HG02610 (cell line): ENCODE data around the gene ZNF491.
"Not testable (repeated sequence)": the region's sequence is repeated elsewhere in the genome, so short reads cannot be mapped to it uniquely, and the experiment has no call there.

Source experiments
- ATAC-seq: cut with Tn5 transposase; IDR thresholded peaks from one replicate; pipeline ENCODE4 v1.9.1; 2021; ENCODE audit warnings: mild to moderate bottlenecking, moderate library complexity; ENCODE audit not compliant: unreplicated experiment

The ZNF491 gene

DNA sequence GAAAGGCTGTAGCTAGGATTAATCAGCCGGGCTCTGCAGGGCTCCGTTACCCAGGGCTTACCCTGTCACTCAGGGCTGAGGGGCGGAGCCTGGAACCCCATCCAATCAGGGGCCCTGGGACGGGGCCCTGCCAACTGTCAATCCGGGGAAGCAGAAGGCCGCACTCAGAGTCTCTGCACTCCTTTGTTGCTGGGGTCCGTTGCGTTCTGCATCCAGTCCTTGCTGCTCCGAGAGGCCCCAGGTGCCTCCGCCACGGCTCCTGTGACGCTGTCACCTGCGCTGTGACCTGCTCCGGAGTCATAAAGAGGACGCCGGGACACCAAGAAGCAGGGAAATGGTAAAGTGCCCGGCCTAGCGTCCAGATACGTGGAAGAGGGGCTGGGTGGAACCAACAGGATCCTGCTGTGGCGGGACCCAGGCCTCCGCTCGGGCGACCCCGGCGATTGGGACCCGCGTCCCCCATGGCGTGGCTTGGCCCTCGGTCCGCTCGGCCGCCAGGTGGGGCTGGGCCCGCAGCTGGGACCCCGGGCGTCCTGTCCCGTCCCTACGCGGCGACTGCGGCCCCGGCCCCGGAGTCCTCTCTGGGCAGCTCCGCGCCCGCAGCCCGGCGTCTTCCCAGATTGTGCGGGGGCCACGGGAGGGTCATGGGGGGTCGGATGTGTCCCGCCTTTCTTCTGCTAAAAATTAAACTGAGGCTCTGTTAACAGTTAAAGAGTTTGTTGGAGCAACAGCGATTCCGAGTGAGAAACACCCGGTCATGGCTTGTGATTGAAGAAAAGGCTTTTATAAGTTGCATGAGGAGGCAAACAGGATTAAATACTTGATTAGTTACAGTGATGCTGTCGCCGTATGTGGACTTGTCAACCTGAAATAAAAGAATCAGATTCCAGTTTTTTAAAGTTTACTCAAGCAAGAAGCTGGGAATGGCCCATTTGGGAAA is at the start of gene ZNF491:
Gene ZNF491 (plus strand): TSS at position 133 of the 940 bp plus-strand sequence. CDS start 7,431 bp downstream, outside the sequence.
- peak; percentile 97 for ATAC-seq

DNA sequence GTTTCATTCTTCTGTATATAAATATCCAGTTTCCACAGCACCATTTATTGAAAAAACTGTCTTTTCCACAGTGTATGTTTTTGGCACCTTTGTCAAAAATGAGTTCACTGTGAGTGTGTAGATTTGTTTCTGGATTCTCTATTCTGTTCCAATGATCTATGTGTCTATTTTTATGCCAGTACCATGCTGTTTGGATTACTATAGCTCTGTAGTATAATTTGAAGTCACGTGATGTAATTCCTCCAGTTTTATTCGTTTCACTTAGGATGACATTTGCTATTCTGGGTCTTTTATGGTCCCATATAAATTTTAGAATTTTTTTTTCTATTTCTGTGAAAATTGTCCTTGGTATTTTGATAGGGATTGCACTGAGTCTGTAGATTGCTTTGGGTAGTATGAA is 48.6 kb upstream of the ZNF491 start:
- no peak for ATAC-seq

DNA sequence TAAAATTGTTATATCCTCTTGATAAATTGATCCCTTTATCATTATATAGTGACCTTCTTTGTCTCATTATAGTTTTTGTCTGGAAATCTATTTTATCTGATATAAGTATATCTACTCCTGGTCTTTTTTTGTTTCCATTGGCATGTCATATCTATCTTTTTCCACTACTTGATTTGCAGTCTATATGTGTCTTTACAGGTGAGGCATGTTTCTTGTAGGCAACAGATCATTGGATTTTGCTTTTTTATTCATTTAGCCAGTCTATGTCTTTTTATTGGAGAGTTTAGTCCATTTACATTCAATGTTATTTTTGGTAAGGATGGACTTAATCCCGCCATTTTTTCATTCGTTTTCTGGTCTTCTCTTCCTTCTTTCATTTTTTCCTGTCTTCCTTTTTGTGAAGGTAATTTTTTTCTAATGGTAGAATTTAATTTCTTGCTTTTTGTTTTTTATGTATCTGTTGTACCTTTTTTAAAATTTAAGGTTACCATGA is 46.0 kb upstream of the ZNF491 start:
- ATAC-seq, result no peak

DNA sequence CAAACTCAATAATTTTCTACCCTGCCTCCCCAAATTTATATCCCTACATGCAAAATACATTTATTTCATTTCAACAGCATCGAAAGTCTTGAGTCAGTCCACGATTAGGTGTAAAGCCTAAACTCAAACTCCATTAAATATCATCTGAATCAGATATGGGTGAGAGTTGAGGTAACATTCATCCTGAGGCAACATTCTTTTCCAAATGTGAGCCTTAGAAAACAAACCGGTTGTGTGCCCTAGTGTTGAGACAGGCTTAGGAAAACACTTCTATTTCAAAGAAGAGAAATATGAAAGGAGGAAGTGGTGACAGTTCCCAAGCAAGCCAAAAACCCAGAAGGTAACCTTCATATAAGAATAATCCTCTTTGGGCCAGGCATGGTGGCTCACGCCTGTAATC is 43.7 kb upstream of the ZNF491 start:
- no peak for ATAC-seq

DNA sequence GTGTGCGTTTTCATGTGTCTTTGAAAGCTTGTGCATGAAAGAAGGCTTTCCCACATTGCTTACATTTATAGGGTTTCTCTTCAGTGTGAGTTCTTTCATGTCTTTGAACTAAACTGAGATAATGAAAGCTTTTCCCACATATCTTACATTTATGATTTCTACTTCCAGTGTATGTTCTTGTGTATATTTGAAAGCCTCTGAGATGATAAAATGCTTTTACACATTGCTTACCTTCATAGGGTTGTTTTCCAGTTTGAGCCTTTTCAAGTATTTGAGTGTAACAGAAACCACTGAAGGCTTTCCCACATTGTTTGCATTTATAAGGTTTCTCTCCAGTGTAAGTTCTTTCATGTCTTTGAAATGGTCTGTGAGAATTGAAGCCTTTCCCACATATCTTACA is 41.4 kb upstream of the ZNF491 start:
- ATAC-seq, result no peak

DNA sequence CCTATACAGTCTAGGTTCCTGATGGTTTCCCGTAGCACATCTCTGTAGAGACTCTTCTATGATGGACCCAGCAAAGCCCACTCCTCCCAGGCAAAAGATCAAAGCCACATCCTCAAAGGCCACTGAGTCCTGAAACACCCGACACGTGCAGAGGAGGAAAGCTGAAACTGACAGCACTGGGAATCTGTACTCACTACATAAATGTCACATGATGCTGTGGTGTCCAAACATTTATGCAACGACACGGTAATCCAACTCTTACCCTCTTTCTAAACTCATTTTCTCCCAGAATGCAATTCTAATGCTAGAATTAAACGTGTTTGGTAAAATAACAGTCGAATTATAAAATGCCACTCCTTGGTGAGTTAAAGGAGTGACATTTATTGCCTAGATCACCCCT is 38.5 kb upstream of the ZNF491 start:
- ATAC-seq, result no peak

DNA sequence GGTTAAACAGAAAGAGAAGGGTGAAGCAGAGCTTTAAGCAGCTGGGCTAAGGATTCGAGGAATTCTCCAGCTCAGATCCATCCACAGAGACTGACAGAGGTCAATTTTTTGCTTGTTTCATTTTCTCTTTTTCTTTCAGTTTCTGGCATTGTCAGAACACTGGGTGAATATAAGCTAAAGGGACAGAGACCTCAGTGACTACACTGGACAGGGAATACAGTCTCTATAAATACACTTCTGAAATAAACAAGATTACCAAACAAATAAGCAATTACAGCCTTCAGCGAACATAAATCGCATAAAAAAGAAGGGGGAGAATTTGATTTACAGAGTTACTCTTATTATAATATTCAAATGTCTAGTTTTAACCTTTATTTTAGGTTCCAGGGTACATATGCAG is 35.2 kb upstream of the ZNF491 start:
- no peak for ATAC-seq

DNA sequence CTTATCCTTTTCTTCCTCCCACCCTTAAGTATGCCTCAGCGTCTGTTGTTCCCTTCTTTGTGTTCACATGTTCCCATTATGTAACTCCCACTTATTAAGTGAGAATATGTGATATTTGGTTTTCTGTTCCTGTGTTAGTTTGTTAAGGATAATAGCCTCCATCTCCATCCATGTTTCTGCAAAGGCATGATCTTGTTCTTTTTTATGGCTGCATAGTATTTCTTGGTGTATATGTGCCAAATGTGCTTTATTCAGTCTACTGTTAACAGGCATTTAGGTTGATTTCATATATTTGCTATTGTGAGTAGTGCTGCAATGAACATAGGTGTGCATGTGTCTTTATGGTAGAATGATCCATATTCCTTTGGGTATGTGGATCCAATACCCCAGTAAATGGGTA is 34.7 kb upstream of the ZNF491 start:
- no peak for ATAC-seq

DNA sequence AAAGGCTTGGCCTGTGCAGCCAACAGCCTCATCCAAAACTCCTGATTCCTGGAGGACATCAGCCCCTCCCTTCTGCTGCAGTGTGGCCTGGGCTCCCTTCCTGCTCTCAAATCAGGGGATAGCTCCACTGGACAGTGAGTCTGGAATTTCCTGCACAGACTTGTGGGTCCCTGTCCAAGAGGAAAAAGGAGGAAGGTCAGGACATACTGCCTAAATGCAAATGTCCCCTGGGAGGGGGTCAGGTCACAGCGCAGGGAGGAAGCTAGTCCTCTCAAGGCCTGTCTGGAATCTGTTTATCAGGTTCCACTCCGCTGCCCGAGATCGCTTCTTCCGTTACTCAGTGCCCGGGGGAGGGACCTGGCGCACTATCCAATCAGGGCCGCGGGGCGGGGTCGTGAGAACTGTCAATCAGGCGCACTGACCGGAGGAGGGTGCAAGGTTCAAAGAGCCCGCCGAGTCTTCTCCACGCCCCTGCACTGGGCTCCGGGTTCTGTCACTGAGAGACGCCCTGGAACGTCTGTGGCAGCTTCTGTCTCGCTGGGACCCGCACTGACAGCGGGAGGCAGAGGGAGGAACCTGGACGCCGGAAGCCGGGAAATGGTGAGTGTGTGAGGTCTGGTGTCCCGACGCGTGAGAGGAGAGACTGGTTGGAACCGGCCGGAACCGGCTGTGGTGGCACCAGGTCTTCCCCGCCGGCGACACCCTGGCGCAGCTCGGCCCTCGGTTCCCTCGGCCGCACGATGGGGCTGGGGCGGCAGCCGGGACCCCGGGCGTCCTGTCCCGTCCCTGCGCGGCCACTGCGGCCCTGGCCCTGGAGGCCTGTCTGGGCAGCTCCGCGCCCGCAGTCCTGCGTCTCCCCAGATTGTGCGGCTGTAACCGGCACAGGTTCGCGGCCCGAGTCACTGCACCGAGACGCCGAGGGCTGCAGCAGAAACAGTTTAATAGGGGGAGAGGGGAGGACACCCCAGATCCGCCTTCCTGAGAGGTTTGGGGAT is 31.4 kb upstream of the ZNF491 start, which contains the start of gene ZNF441:
Gene ZNF441 (plus strand): TSS at position 404 of the 995 bp plus-strand sequence. CDS start 194 bp downstream, at position 598.
- ATAC-seq, result peak; percentile 92

DNA sequence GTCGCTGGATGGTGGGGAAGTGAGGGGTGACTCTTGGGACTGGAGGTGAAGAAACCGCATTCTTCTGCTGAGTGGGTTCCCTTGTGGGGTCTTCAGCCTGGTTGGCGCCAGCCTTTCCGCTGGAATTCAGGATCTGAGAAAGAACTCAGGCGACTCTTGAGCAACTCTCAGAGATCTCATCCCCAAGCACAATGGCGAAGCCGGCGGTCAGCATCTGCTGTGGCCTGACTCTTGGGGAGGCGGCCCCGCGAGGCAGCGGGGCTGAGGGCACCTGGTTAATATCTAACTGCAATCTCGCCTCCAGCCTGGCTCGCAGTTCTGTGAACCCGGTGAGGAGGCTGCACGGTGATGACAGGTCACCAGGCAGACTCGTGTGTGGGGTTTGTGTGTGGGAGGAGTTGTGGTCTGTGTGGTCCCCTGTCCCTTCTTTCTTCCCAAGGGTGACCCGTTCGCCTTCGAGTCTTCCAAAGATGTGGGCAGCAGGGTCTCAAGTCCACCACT is 30.6 kb upstream of the ZNF491 start:
- ATAC-seq, result peak; percentile 21

DNA sequence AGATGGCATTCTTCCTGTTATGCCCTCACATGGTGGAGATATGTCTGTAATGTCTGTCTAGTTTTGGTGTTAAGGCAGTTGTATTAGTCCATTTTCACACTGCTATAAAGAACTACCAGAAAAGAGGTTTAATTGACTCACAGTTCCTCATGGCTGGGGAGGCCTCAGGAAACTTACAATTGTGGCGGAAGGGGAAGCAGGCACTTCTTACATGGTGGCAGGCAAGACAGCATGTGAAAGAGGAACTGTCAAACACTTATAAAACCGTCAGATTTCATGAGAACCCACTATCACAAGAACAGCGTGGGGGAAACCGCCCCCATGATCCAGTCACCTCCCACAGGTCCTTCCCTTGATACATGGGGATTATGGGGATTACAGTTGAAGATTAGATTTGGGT is 28.3 kb upstream of the ZNF491 start:
- no peak for ATAC-seq

DNA sequence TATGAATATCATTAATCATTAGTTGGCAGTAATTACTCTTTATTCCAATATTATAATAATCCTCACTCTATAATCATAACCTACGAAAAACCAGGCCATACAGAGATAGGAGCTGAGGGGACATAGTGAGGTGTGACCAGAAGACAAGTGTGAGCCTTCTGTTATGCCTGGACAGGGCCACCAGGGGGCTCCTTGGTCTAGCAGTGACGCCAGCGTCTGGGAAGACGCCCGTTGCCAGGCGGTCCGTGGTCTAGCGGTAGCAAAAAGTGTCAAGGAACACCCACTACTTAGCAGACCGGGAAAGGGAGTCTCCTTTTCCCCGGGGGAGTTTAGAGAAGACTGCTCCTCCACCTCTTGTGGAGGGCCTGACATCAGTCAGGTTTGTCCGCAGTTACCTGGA is 26.8 kb upstream of the ZNF491 start:
- not testable (repeated sequence) for ATAC-seq

DNA sequence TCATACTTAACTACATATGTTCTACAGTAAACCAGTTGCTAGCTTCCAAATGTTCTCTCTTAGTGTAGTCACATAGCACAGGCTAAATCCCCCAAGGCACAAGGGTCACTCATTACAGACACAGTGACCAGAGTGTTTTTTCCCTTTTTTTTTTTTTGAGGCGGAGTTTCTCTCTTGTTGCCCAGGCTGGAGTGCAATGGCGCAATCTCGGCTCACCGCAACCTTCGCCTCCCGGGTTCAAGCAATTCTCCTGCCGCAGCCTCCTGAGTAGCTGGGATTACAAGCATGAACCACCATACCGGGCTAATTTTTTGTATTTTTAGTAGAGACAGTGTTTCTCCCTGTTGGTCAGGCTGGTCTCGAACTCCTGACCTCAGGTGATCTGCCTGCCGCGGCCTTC is 21.7 kb upstream of the ZNF491 start:
- not testable (repeated sequence) for ATAC-seq

DNA sequence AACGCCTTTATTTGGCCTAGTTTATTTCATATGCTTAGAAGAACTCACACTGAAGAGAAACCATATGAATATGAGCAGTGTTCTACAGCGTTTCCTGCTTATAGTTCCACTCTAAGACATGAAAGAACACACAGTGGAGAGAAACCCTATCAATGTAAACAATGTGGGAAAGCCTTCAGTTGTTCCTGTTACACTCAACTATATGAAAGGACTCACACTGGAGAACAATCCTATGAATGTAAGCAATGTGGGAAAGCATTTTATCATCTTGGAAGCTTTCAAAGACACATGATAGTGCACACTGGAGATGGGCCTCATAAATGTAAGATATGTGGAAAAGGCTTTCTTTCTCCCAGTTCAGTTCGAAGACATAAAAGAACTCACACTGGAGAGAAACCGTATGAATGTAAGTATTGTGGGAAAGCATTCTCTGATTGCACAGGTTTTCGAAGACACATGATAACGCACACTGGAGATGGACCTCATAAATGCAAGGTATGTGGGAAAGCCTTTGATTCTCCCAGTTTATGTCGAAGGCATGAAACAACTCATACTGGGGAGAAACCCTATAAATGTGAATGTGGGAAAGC is 17.8 kb upstream of the ZNF491 start:
- no peak for ATAC-seq

DNA sequence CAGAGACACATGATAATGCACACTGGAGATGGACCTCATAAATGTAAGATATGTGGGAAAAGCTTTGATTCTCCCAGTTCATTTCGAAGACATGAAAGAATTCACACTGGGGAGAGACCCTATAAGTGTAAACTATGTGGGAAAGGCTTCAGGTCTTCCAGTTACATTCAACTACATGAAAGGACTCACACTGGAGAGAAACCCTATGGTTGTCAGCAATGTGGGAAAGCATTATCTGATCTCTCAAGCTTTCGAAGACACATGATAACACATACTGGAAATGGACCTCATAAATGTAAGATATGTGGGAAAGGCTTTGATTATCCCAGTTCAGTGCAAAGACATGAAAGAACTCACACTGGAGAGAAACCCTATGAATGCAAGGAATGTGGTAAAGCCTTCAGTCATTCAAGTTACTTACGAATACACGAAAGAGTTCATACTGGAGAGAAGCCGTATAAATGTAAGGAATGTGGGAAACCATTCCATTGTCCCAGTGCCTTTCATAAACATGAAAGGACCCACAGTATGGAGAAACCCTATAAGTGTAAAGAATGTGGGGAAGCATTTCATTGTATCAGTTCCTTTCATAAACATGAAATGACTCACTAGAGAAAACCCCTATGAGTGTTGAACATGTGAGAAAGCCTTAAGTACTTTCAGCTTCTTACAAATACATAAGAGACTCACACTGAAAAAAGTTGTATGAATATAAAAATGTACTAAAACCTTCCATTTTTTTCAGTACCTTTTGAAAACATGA is 16.8 kb upstream of the ZNF491 start:
- ATAC-seq, result no peak

DNA sequence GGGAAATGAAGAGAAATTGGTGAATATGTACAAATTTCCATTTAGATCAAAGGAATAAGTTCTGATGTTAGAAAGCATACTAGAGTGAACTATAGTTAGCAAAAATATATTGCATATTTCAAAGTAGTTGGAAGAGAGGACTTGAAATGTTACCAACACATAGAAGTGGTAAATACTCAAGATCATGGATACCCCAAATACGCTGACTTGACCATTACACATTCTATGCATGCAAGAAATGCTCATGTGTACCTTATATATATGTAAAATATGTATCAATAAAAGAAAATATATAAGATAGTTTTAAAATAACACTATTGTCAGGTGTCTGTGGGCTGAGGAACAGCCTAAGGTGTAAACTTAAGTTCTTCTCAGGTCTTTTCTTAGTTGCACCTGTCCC is 14.6 kb upstream of the ZNF491 start:
- ATAC-seq, result no peak

DNA sequence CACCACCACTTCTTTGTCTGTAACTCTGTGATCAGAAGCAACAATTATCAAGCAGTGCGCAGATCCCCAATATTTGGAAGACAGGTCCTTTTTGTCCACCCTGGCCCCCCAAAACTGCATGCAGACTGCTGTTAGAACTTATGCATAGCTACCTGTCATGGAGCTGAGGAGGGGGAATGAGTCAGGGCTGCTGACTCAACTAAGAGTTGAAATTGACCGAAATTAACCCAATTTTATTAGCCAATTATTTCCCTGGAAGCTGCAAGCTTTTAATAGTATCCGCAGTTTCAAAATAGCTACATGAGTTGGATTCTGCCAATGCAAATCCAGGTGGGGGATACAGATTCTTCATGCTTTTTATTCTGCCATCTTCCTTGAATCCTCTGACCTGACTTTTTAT is 14.0 kb upstream of the ZNF491 start:
- ATAC-seq, result no peak

DNA sequence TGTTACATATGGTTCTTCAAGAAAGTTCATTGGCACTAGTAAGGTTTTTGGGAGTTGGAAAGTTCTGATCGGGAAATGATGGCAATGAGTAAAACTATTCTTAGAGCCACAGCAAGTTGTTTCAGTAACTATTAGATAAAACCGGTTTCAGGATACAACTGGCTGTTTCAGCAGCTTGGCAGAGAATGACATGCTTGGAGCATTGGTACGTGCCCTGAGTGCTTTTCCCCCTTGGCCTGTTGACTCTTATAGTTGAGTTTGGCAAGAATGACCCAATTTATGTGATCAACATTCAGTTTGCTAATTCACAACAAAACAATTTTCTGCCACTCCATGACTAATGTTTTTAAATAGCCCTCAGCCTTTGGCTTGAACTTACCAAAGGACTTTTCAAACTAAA is 10.8 kb upstream of the ZNF491 start:
- ATAC-seq, result no peak

DNA sequence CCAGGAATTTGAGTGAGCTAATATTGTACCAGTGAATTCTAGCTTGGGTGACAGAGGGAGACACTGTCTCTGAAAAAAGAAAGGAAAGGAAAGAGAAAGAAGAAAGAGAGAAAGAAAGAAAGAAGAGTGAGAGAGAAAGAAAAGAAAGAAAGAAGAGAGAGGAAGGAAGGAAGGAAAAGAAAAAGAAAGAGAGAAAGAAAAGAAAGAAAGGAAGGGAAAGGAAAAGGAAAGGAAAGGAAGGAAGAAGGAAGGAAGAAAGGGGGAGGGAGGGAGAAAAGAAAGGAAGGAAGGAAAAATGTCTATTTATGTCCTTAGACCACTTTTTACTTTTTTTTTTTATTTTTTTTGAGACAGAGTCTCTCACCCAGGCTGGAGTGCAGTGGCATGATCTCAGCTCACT is 5.4 kb upstream of the ZNF491 start:
- no peak for ATAC-seq

DNA sequence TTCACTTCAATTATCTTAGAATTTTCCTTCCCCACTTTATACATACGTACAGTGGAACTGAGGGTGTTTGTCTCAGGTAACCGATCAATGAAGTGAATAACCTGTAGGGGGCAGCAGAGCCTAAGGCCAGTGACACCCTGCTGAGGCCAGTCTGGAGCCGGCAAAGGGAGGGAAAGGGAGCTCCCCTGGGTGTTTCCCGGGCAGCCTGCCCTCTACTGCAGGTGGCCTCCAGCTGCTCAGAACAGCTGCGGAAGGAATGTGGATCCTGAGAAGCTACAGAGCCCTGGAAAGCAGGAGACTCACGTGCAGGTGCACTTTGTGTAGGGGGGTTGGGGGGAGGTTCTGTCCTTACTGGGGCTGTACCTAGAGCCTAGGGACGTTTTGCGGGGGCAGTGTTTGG is 832 bp upstream of the ZNF491 start:
- peak; percentile 46 for ATAC-seq
